ENCODE data around the gene SMAD6. TPM values are rescaled to one million over a fixed set of nuclear protein-coding genes. Genes with fewer than 3 reads are reported as not detected.

Gene SMAD6
- total RNA-seq, 1 experiment from 2014 or later, result 6.6 TPM

DNA sequence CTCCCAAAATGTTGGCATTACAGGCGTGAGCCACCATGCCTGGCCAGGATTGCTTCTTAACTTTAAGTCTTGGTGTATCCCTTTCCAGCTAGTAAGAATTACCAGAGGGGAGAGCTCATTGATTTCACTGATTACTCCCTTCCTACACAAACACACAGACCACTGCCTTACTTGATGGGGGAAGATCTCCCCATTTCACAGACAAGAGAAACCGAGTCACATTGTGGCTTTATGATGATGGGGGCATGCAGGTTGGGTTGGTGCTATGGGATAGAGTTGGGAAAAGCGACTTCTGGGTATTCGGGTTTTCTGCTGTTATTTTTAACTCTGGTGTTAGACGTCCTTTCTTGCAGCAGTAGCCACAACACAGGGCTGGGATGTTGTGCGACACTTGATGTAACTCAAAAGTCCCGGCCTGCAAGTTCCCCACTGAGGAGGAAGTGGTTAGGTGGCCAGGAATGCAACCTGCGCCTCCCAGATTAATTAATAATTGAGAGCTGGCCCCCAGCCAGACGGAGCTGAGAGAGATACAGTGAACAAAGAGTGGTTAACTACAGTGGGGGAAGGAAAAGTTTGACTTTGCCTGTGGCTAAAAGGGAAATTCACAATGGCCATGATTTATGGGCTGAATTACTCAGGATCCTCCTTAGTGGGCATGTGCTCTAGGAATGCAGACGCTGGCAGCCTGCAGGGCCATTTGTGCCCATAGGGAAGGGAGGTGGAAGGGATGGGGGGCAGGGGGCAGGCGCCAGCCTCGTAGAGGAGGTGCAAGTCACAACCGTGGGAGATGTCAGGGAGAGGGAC lies 63.6 kb downstream of the SMAD6 start:
- Histone ChIP-seq H4K20me1 (ENCODE audit: insufficient read depth) (no peaks in the 10 kb centered on the region), H3K9me2 (ENCODE audit: insufficient read depth) (no peaks in the 10 kb centered on the region), H3K4me1 (ENCODE audit: control insufficient read depth in 1 of 2, insufficient read depth in 2 of 2, low read length in 2 of 2) (peaks cover 84 to 90% of the 10 kb centered on the region in 2 experiments), H3K36me3 (ENCODE audit: control insufficient read depth in 1 of 2, insufficient read depth in 2 of 2, low read length in 2 of 2) (no peaks in the 10 kb centered on the region), H2AFZ (ENCODE audit: low read depth, low read length, poor library complexity, severe bottlenecking) (no peak overlapping the region), H3K9ac (ENCODE audit: low read length) (peak overlapping the region; percentile 45), H3K27ac (ENCODE audit: low read depth, low read length) (peak overlapping the region; percentile 57), H3K9me3 (ENCODE audit: control insufficient read depth in 1 of 2, insufficient read depth in 1 of 2, low read depth in 1 of 2, low read length in 2 of 2) (no peaks in the 10 kb centered on the region), H3K4me3 (replicated peaks in 1 of 2; ENCODE audit: low read depth in 1 of 2, low read length in 2 of 2) (peak overlapping the region; percentile 5 to 27; a peak in 3 of 4 replicates), H3K4me2 (ENCODE audit: low read length) (peak overlapping the region; percentile 71), H3K79me2 (ENCODE audit: insufficient read depth, low read length) (no peaks in the 10 kb centered on the region), H3K27me3 (ENCODE audit: insufficient read depth, low read length) (no peaks in the 10 kb centered on the region)
- BruUV-seq (replicated peaks), result no TSS peak
- POLR2A ChIA-PET, result interaction anchor here (0.6 kb wide), 1 partner anchor 17 kb away, joined by 3 read pairs; no protein-coding TSS in a partner anchor
- peak; percentile 80 for ATAC-seq
- RAD21 ChIA-PET (ENCODE audit: low non-redundant PET in 1 of 2, low total read pairs in 2 of 2, uncharacterized antibody in 2 of 2, unreplicated experiment in 2 of 2), result interaction anchor here (0.7 to 0.9 kb wide), 2 partner anchors 14 to 65 kb away, joined by 3 read pairs; no protein-coding TSS in a partner anchor
- intact Hi-C loops (cut with micrococcal nuclease), result no loop called here
- peak; percentile 81 for DNase-seq (ENCODE audit: low read depth, low spot score)
- CTCF ChIA-PET, result interaction anchor here (1.4 kb wide), 1 partner anchor 86 kb away, joined by 3 read pairs; no protein-coding TSS in a partner anchor
- TF ChIP-seq, protein P1, sequence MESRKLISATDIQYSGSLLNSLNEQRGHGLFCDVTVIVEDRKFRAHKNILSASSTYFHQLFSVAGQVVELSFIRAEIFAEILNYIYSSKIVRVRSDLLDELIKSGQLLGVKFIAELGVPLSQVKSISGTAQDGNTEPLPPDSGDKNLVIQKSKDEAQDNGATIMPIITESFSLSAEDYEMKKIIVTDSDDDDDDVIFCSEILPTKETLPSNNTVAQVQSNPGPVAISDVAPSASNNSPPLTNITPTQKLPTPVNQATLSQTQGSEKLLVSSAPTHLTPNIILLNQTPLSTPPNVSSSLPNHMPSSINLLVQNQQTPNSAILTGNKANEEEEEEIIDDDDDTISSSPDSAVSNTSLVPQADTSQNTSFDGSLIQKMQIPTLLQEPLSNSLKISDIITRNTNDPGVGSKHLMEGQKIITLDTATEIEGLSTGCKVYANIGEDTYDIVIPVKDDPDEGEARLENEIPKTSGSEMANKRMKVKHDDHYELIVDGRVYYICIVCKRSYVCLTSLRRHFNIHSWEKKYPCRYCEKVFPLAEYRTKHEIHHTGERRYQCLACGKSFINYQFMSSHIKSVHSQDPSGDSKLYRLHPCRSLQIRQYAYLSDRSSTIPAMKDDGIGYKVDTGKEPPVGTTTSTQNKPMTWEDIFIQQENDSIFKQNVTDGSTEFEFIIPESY (IDR thresholded peaks at IDR 0.05; ENCODE audit: extremely low read depth, insufficient replicate concordance, low read length), result no peak
- TF ChIP-seq EZH2 (IDR thresholded peaks at IDR 0.05) (no peak), JUND (IDR thresholded peaks at IDR 0.05) (peak; percentile 66), ZNF274 (IDR thresholded peaks at IDR 0.05; ENCODE audit: low read depth, low read length) (no peak), POLR2AphosphoS5 (IDR thresholded peaks at IDR 0.05; ENCODE audit: low read depth, low read length) (peak; percentile 32; the same call in 1 of the 2 replicates), ELF1 (IDR thresholded peaks at IDR 0.05; ENCODE audit: borderline replicate concordance, low read depth) (no peak; the same call in 1 of the 2 replicates), RAD21 (IDR thresholded peaks at IDR 0.05; ENCODE audit: low read depth) (peak; percentile 38), EGR1 (IDR thresholded peaks at IDR 0.05; ENCODE audit: low read depth) (no peak), CEBPB (IDR thresholded peaks at IDR 0.05; ENCODE audit: low read depth) (peak; percentile 87), TCF7L2 (IDR thresholded peaks at IDR 0.05; ENCODE audit: borderline replicate concordance, extremely low read depth, insufficient read depth, insufficient read length) (peak; percentile 85), SP1 (IDR thresholded peaks at IDR 0.05; ENCODE audit: low read depth) (peak; percentile 89), FOSL1 (IDR thresholded peaks at IDR 0.05; ENCODE audit: low read depth) (peak; percentile 21; the same call in 1 of the 2 replicates), SIN3A (IDR thresholded peaks at IDR 0.05; ENCODE audit: low read depth) (no peak; the same call in none of the 2 replicates), CBX3 (IDR thresholded peaks at IDR 0.05; ENCODE audit: low read depth) (peak; percentile 66), EZH2phosphoT487 (IDR thresholded peaks at IDR 0.05; ENCODE audit: borderline replicate concordance) (no peak), SRF (IDR thresholded peaks at IDR 0.05; ENCODE audit: low read depth) (peak; percentile 32; the same call in 1 of the 2 replicates), YY1 (IDR thresholded peaks at IDR 0.05; ENCODE audit: extremely low read depth, insufficient replicate concordance, low read depth, low read length) (peak; percentile 18), ZFX (IDR thresholded peaks at IDR 0.05) (no peak)
- TF ChIP-seq, protein P2, sequence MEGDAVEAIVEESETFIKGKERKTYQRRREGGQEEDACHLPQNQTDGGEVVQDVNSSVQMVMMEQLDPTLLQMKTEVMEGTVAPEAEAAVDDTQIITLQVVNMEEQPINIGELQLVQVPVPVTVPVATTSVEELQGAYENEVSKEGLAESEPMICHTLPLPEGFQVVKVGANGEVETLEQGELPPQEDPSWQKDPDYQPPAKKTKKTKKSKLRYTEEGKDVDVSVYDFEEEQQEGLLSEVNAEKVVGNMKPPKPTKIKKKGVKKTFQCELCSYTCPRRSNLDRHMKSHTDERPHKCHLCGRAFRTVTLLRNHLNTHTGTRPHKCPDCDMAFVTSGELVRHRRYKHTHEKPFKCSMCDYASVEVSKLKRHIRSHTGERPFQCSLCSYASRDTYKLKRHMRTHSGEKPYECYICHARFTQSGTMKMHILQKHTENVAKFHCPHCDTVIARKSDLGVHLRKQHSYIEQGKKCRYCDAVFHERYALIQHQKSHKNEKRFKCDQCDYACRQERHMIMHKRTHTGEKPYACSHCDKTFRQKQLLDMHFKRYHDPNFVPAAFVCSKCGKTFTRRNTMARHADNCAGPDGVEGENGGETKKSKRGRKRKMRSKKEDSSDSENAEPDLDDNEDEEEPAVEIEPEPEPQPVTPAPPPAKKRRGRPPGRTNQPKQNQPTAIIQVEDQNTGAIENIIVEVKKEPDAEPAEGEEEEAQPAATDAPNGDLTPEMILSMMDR (IDR thresholded peaks at IDR 0.05 in 2 of 3, conservative IDR thresholded peaks at IDR 0.05 in 1 of 3; ENCODE audit: borderline replicate concordance in 1 of 3, insufficient read depth in 1 of 3, low read depth in 2 of 3, low read length in 2 of 3), result no peak
- TF ChIP-seq, protein P3, sequence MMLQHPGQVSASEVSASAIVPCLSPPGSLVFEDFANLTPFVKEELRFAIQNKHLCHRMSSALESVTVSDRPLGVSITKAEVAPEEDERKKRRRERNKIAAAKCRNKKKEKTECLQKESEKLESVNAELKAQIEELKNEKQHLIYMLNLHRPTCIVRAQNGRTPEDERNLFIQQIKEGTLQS (IDR thresholded peaks at IDR 0.05), result no peak
- TF ChIP-seq, protein P4, sequence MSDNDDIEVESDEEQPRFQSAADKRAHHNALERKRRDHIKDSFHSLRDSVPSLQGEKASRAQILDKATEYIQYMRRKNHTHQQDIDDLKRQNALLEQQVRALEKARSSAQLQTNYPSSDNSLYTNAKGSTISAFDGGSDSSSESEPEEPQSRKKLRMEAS (IDR thresholded peaks at IDR 0.05), result peak; percentile 80

All from HCT116 (cell line).